Hematopoietic multipotent progenitor cell (in vitro differentiated cells): ENCODE measurements around the gene PACRG. TPM values are rescaled to one million over a fixed set of nuclear protein-coding genes. Genes with fewer than 3 reads are reported as not detected.

ENCODE experiments used
- DNase-seq, 3 donors: peaks; one replicate each; pipeline ENCODE4 v3.0.0-alpha.2; 2011 to 2015; ENCODE audit warnings: low read depth in 2 of 3, low spot score in 2 of 3
- total RNA-seq: library from RNA; depleted of rRNA; stranded (reverse); fragments of >200 nt; gene quantifications from one replicate; pipeline ENCODE4 v1.2.3, GENCODE V29; 2012

PACRG gene
- total RNA-seq, 1 donor: 5.7 TPM

- no peak for DNase-seq
Observed at GRCh38 chr6:163066200-163066599, 338.4 kb downstream of the PACRG start.

DNA sequence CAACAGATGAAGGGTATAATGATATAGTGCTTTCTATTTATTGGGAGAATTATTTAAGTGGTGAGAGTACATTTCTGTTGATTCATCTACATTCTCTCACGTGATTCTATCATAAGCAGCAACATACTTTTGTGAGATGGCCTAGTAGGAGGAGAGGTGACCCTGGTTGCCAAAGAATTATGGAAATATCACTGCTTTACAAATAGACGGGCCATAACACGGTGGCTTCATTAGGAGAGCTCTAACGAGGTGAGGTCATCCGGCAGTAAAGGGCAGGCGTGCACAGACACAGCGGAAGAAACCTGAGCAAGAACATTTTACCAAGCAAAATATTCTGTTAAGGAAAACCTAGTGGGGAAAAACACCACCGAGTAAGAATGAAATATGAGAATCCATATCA lies 349.4 kb downstream of the PACRG start:
- no peak for DNase-seq

GRCh38 chr6:163078712-163079111 lies 350.9 kb downstream of the PACRG start:
- DNase-seq: no peak

GRCh38 chr6:163080228-163080627 lies 352.5 kb downstream of the PACRG start:
- DNase-seq: no peak

DNA sequence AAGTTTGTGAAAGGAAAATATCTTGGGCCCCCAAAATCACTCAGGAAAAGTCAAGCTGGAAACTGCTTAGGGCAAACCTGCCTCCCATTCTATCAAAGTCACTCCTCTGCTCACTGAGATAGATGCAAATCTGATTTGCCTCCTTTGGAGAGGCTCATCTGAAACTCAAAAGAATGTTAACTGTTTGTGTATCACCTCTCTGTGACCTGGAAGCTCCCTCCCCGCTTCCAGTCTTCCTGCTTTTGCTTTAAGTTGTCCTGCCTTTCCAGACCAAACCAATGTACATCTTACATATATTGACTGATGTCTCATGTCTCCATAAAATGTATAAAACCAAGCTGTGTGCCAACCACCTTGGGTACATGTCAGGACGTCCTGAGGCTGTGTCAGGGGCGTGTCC lies 355.4 kb downstream of the PACRG start:
- DNase-seq: no peak

GRCh38 chr6:163085426-163085825 lies 357.7 kb downstream of the PACRG start:
- no peak for DNase-seq

DNA sequence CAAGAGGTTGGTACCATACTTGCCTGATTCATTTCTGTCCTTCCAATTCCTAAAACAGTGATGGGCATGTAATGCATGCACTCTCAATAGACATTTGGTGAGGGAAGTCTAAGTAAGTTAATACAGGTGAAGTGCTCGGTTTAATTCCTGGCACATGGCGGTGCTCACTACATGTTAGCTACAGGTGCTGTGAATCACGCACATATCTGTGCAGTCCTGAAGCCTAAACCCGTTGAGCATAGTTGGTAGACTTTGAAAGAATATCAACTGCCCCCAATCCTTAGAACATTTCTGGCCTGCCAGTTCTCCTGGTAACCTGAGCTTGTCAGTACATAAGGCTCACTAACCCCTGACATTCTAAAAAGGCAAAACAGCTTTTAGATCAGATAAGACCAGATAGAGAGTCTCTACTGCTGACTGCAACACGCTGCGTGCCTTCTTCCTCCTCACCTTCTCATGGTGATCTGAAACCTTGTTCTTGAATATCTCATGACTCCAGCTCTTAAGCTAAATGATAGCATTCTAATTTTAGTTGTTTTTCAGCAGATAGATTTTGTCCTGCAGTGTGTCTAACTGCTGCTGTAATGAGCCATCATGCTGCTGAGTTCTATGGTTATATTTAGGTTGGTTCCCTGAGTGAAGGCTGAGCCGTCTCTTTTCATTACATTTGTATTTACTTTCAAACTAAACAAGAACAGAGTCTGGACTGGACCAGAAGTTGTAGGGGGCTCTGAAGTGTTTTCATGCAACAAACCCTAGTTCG lies 358.3 kb downstream of the PACRG start:
- DNase-seq: no peak

DNA sequence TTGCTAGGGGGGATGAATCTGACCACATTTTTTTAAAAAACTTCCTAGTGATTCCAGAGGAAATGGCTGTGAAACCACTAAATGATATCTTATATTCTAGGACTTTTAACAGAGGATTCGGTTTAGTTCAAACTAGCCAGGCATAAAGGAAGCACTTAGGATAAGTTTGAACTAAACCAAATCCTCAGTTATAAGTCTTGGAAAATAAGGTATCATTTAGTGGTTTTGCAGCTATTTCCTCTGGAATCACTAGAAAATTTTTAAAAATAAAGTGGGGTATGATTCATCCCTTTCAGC lies 358.8 kb downstream of the PACRG start:
- no peak for DNase-seq

DNA sequence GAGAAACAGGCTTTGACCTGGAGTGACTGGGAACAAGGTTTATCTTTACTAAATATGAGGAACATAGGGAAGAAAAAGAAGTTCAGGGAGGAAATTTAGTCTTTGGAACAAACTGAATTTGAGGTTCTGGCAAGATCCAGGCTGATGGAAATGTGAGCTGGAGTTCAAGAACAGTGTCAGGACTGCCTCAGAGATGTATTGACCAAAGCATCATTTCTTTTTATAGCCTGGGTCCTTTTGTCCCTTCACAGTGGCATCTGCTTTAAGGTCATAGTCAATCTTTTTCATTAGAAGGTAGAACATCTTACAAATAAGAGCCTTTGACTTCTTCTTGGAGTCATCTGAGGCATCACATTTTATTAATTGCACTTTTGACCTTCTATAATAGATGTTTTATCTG lies 360.2 kb downstream of the PACRG start:
- no peak for DNase-seq

DNA sequence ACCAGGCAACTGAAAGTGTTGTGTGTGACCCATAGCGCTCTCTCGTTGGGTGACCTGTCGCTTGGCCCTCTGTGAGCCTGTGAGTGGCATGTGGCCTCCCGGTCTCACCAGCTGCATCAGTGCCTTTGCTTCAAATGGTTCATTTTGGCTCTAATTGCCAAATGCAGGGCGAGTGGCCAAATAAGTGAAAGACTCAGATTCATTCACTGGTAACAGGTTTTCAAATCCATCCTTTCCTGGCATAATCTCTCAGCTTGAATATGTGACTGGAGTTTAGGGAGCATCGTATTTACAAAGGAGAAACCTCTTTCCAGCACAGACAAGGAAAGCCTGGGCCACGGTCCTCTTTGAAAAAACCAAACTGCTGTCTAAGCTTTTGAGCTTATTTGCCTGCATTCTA lies 365.1 kb downstream of the PACRG start:
- DNase-seq: no peak

DNA sequence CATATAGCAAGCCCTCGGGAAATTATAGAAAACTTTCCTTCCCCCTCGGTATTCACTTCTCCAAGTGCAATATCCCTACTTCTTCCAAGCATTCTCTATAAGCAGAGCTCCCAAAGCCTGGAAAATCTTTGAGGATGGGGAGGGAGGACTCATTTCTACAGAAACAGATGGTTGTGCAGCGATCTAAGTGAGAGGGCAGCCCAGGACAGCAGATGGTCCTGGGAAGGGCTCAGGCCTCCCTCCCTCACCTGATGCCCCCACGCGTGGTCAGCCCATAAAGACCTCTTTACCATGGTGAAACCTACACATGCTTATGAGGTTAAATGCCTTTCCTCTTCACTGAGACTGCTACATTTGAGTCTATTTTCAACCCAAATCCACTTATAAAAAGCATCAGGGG lies 367.1 kb downstream of the PACRG start:
- DNase-seq: no peak

- DNase-seq: no peak
Observed at GRCh38 chr6:163095401-163095800, 367.6 kb downstream of the PACRG start.

DNA sequence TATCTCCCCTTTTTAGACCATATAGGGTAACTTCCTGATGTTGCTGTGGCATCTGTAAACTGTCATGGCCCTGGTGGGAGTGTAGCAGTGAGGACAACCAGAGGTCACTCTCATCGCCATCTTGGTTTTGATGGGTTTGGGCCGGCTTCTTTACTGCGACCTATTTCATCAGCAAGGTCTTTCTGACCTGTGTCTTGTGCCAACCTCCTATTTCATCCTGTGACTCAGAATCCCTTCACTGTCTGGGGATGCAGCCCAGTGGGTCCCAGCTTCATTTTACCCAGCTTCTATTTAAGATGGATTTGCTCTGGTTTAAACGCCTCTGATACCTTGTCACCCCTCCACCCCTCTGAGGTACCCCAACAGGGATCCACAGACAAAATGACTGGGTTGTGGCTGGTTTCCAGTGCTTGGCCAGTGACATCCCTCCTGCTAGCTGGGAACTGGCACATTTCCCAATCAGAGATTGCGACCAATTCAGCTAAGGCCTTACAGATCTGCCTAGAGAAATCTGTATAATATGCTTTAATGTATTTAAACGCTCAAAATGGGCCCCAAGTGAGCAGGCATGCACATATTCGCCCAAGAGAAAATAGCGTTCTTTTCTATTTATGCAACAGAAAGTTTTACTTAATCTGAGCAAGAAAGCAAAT lies 371.2 kb downstream of the PACRG start:
- DNase-seq: no peak

DNA sequence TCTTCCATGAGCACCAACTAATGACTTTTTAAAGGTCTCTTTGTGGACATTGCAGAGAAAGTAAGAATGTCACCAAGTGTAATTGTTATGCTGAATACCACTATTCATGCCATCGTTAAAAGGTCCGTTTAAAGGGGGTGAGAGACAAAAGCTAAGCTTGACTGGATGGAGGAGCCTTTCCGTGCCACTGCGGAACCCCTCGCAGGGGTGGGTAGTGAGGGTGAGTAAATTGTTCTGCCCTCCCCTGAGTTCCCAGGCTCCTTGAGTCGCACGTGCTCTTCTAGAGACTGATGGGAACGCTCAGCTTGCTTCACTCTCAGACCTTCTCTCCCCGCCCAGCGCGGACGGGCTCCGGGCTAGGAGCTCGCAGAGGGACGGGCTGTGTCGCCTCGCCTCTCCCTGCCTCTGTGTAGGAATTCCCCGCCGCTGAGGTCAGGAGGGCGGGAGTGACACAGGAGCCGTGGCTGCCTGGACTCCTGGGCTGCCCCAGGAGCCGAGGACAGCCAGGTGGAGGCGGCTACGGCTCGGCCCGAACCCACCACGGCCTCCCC lies 371.9 kb downstream of the PACRG start:
- no peak for DNase-seq

- DNase-seq: no peak
Observed at GRCh38 chr6:163100259-163100658, 372.5 kb downstream of the PACRG start.

- DNase-seq: no peak
Observed at GRCh38 chr6:163113358-163113962, 385.7 kb downstream of the PACRG start.

DNA sequence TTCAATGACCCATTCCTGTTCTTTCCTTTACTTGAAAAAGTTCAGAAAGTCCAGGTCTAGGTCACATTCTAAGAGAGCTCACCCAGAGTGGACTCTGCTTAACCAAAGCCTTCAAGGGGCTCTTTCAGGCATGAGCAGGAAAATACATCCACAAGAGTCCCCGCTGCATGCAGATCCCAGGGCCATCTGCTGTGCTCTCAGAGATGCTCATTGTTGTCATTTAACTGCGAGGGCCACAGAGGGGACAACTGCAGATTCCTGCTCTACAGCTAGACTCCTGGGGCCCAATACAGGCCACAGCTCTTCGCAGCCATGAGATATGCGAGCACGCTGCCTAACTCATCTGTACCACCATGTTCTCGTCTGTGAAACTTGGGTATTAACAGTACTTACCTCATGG lies 391.2 kb downstream of the PACRG start:
- no peak for DNase-seq

DNA sequence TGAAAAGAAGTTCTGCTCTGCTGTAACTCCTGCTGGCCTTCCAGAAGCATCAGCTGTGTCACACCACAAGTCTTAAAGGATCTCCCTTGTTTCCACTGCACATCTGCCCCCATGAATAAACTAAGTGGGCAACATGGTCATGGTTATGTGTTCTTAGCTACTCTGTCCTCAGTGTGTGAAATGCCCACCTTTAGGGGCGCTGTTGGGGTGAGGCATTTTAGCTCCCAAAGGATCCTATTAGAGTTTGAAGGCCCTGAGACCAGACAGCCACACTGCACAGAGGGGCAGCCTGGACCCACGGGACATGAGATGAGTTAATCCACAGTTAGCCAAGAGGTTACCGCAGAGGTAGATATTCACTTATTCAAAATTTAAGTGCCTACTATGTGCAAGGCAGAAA lies 392.4 kb downstream of the PACRG start:
- DNase-seq: no peak

- DNase-seq: no peak
Observed at GRCh38 chr6:163121270-163121669, 393.5 kb downstream of the PACRG start.

- DNase-seq: no peak
Observed at GRCh38 chr6:163122365-163122764, 394.6 kb downstream of the PACRG start.

- DNase-seq: no peak
Observed at GRCh38 chr6:163123098-163123497, 395.3 kb downstream of the PACRG start.

GRCh38 chr6:163126741-163127140 lies 399.0 kb downstream of the PACRG start:
- DNase-seq: no peak
